Endothelial cell of umbilical vein (primary cell): ENCODE measurements around the gene COL26A1. TPM values are rescaled to one million over a fixed set of nuclear protein-coding genes. Genes with fewer than 3 reads are reported as not detected.

Experiments
- BruUV-seq: library from RNA; stranded (reverse); fragments of 400-500 nt; replicated peaks from 2 replicates; lab custom pipeline; 2021; lab: Mats Ljungman, UMichigan
- CTCF ChIA-PET: fragments of 300-600, 350-600 bp; sonication (Branson Sonifier 250); formaldehyde crosslinking; loops from one replicate; lab custom pipeline; 2021; ENCODE audit warnings: antibody characterized with exemption, inconsistent platforms; lab: Charles Lee
- POLR2A ChIA-PET: fragments of 300-600, 350-600 bp; sonication (Branson Sonifier 250); formaldehyde crosslinking; loops from one replicate; lab custom pipeline; 2021; ENCODE audit warnings: antibody characterized with exemption, inconsistent platforms; lab: Charles Lee
- DNase-seq: peaks from one replicate; pipeline ENCODE4 v3.0.0-alpha.2; 2011; ENCODE audit warnings: low read depth, low spot score
- FAIRE-seq: peaks from 2 replicates; lab custom pipeline; 2011; peaks lifted over from hg19 to GRCh38; lab: Jason Lieb, UNC
- H2AFZ ChIP-seq: 2 replicates; pipeline ENCODE4 v1.6.0; 2012; ENCODE audit warnings: low read depth, low read length, control low read depth, inconsistent platforms
- H3K27ac ChIP-seq: 2 replicates; pipeline ENCODE4 v1.5.1; 2011; ENCODE audit warnings: low read depth, mild to moderate bottlenecking, control low read depth, low read length, moderate library complexity; ENCODE audit not compliant: insufficient read depth
- H3K27me3 ChIP-seq, 2 experiments: 2 replicates each; pipeline versions ENCODE4 v1.6.0 to v1.6.1; 2011; ENCODE audit warnings: low read length in 2 of 2, mixed read lengths in 1 of 2; ENCODE audit not compliant: control insufficient read depth in 2 of 2, insufficient read depth in 2 of 2
- H3K36me3 ChIP-seq, 2 experiments: 2 replicates in 1 of 2; 3 replicates in 1 of 2; pipeline ENCODE4 v1.5.1; 2011; ENCODE audit warnings: low read length in 2 of 2, mild to moderate bottlenecking in 1 of 2, moderate library complexity in 1 of 2; ENCODE audit not compliant: control insufficient read depth in 2 of 2, insufficient read depth in 2 of 2; ENCODE audit errors: extremely low read depth in 1 of 2
- H3K4me1 ChIP-seq: 3 replicates; pipeline ENCODE4 v1.5.1; 2011; ENCODE audit warnings: mild to moderate bottlenecking, low read length; ENCODE audit not compliant: control insufficient read depth, insufficient read depth; ENCODE audit errors: extremely low read depth
- H3K4me2 ChIP-seq: 2 replicates; pipeline ENCODE4 v1.6.1; 2011; ENCODE audit warnings: low read length, control low read depth, mixed read lengths; ENCODE audit not compliant: insufficient read depth
- H3K4me3 ChIP-seq, 3 experiments: fragments of 200-600 bp in 1 of 3; sonication (generic), shearing (Covaris generic) in 1 of 3; replicated peaks in 1 of 3; 2 replicates each; pipeline ENCODE4 v1.5.1; 2011 to 2016; ENCODE audit warnings: control low read depth in 3 of 3, low read length in 3 of 3, mild to moderate bottlenecking in 2 of 3, inconsistent platforms in 1 of 3, low read depth in 1 of 3, moderate library complexity in 1 of 3; ENCODE audit not compliant: insufficient read depth in 1 of 3
- H3K79me2 ChIP-seq: 2 replicates; pipeline ENCODE4 v1.6.0; 2012; ENCODE audit warnings: low read length, inconsistent platforms; ENCODE audit not compliant: control insufficient read depth, insufficient read depth
- H3K9ac ChIP-seq: replicated peaks from 2 replicates; pipeline ENCODE3; 2011; ENCODE audit warnings: low read length, control low read depth; ENCODE audit not compliant: insufficient read depth; ENCODE audit errors: extremely low read depth
- H3K9me1 ChIP-seq: replicated peaks from 3 replicates; pipeline ENCODE4 v1.6.0; 2011; ENCODE audit warnings: mild to moderate bottlenecking, low read length; ENCODE audit not compliant: control insufficient read depth, insufficient read depth; ENCODE audit errors: extremely low read depth
- H3K9me3 ChIP-seq: replicated peaks from 2 replicates; pipeline ENCODE4 v1.5.1; 2012; ENCODE audit warnings: low read length, inconsistent platforms; ENCODE audit not compliant: control insufficient read depth, insufficient read depth
- H4K20me1 ChIP-seq: replicated peaks from 2 replicates; pipeline ENCODE3; 2011; ENCODE audit warnings: mild to moderate bottlenecking, low read length; ENCODE audit not compliant: control insufficient read depth, insufficient read depth; ENCODE audit errors: extremely low read depth
- CTCF ChIP-seq, 2 donors: IDR thresholded peaks; 1 replicate in 1 of 2; 2 replicates in 1 of 2; pipeline ENCODE4 v1.5.1; 2011; ENCODE audit warnings: low read length in 2 of 2, mild to moderate bottlenecking in 2 of 2, moderate library complexity in 2 of 2, control low read depth in 1 of 2, inconsistent platforms in 1 of 2, low read depth in 1 of 2; ENCODE audit not compliant: insufficient read depth in 1 of 2; ENCODE audit errors: extremely low read depth in 1 of 2
- EZH2 ChIP-seq: IDR thresholded peaks from 2 replicates; pipeline ENCODE4 v1.6.1; 2012; ENCODE audit warnings: borderline replicate concordance, low read depth, mild to moderate bottlenecking, moderate library complexity, low read length, inconsistent platforms; ENCODE audit not compliant: severe bottlenecking
- GATA2 ChIP-seq: IDR thresholded peaks from 2 replicates; pipeline ENCODE4 v1.7.0; 2011; ENCODE audit warnings: low read depth, mild to moderate bottlenecking, moderate library complexity, mixed read lengths, low read length; ENCODE audit not compliant: insufficient read length, insufficient read depth
- JUN ChIP-seq: IDR thresholded peaks from 2 replicates; pipeline ENCODE4 v1.6.1; 2011; ENCODE audit warnings: borderline replicate concordance, low read depth; ENCODE audit not compliant: insufficient read length, insufficient read depth
- MYC ChIP-seq: IDR thresholded peaks from one replicate; pipeline ENCODE4 v1.6.1; 2011; ENCODE audit warnings: mild to moderate bottlenecking, low read depth, low read length
- POLR2A ChIP-seq: IDR thresholded peaks from 2 replicates; pipeline ENCODE4 v1.6.1; 2012; ENCODE audit warnings: low read depth, mild to moderate bottlenecking, control low read depth, low read length
- dilution Hi-C: fragments of 300-500 bp; cut with MboI; formaldehyde crosslinking; loops from one replicate; pipeline ENCODE4 v1.15.0; 2019; ENCODE audit warnings: low sequenced_read_pairs; ENCODE audit not compliant: extremely low pct_ligation_motif_present
- intact Hi-C: fragments of 100-400 bp; cut with micrococcal nuclease; formaldehyde crosslinking; loops from one replicate; pipeline ENCODE4 v1.10.0; 2022
- polyA plus RNA-seq, 4 experiments: library from polyadenylated mRNA; depleted of rRNA in 3 of 4; stranded (reverse) in 3 of 4; unstranded in 1 of 4; fragments of >200 nt; gene quantifications; 2 replicates each; pipeline versions ENCODE4 v1.2.1 to v1.2.3, GENCODE V29; 2011 to 2012; ENCODE audit warnings: missing spikeins in 1 of 4
- total RNA-seq: library from RNA; stranded (reverse); gene quantifications from 2 replicates; pipeline ENCODE4 v1.2.3, GENCODE V29; 2021
- TF ChIP-seq, protein P1 (sequence below): IDR thresholded peaks from 2 replicates; pipeline ENCODE4 v1.6.1; 2011; ENCODE audit not compliant: insufficient read depth, insufficient read length

COL26A1 gene
- total and polyA plus RNA-seq, 2 donors (not counting 3 experiments of a cell fraction or from before 2014, with no cell fraction given), result not detected

GRCh38 chr7:101411508-101411874, 48.8 kb downstream of the COL26A1 start:
- Histone ChIP-seq H3K36me3 (no peaks in the 10 kb centered on the region), H3K9ac (no peak overlapping the region), H4K20me1 (no peaks in the 10 kb centered on the region), H3K27me3 (no peaks in the 10 kb centered on the region), H3K4me3 (no peak overlapping the region), H3K4me2 (no peak overlapping the region), H3K79me2 (no peaks in the 10 kb centered on the region), H2AFZ (no peak overlapping the region), H3K9me1 (no peaks in the 10 kb centered on the region), H3K9me3 (no peaks in the 10 kb centered on the region), H3K27ac (no peak overlapping the region), H3K4me1 (no peaks in the 10 kb centered on the region)
- POLR2A ChIA-PET, result no interaction called here
- FAIRE-seq, result no peak
- dilution Hi-C loops, result no loop called here
- no TSS peak for BruUV-seq
- CTCF ChIA-PET, result interaction anchor here (0.7 to 2.3 kb wide), 16 partner anchors 10 to 268 kb away, joined by 3 to 33 read pairs (median 4); partner anchors contain the start of genes COL26A1 and IFT22
- no peak for DNase-seq
- TF ChIP-seq GATA2, result no peak
- intact Hi-C loops, result loop anchor here (1.0 kb wide), 1 partner anchor 47 kb away; no protein-coding TSS in a partner anchor

- Histone ChIP-seq H4K20me1 (no peaks in the 10 kb centered on the region), H3K36me3 (no peaks in the 10 kb centered on the region), H3K4me1 (no peaks in the 10 kb centered on the region), H3K4me3 (no peak overlapping the region), H3K27me3 (no peaks in the 10 kb centered on the region), H2AFZ (no peak overlapping the region), H3K27ac (no peak overlapping the region), H3K9ac (no peak overlapping the region), H3K9me3 (no peaks in the 10 kb centered on the region), H3K4me2 (no peak overlapping the region), H3K9me1 (no peaks in the 10 kb centered on the region), H3K79me2 (no peaks in the 10 kb centered on the region)
- intact Hi-C loops (no loop called here), dilution Hi-C loops (no loop called here)
- ChIA-PET POLR2A (no interaction called here), CTCF (interaction anchor here (1.2 kb wide), 1 partner anchor 9 kb away, joined by 3 read pairs; no protein-coding TSS in a partner anchor)
- BruUV-seq, result no TSS peak
- no peak for TF ChIP-seq MYC
- no peak for TF ChIP-seq CTCF (IDR thresholded peaks at IDR 0.05; ENCODE audit: extremely low read depth in 1 of 2, insufficient read depth in 1 of 2, low read depth in 1 of 2, low read length in 2 of 2)
- no peak for TF ChIP-seq EZH2
- TF ChIP-seq JUN, result no peak
- TF ChIP-seq, protein P1, sequence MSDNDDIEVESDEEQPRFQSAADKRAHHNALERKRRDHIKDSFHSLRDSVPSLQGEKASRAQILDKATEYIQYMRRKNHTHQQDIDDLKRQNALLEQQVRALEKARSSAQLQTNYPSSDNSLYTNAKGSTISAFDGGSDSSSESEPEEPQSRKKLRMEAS, result no peak
- TF ChIP-seq POLR2A, result no peak
- DNase-seq (no peak), FAIRE-seq (no peak)
Observed at GRCh38 chr7:101412976-101413375, 50.3 kb downstream of the COL26A1 start.
